Activated effector memory CD4-positive, alpha-beta T cell treated with anti-CD3 and anti-CD28 coated beads, Interleukin-2, amount 50 U/mL, for 16 hours (primary cell): ENCODE measurements around the gene TF.
"Not testable (repeated sequence)": the region's sequence is repeated elsewhere in the genome, so short reads cannot be mapped to it uniquely, and the experiment has no call there.

ENCODE experiments used
- DNase-seq: peaks from one replicate; pipeline ENCODE4 v3.0.0-alpha.2; 2020

Gene TF

GRCh38 chr3:133745981-133746711, at the start of gene TF:
TF (plus strand) TSS chr3:133746393; CDS start chr3:133746441, 48 bp downstream.
- no peak for DNase-seq

- DNase-seq: no peak
These were observed 48.2 kb upstream of the TF start for GRCh38 chr3:133697960-133698359.

GRCh38 chr3:133699467-133699866, 46.7 kb upstream of the TF start:
- DNase-seq: no peak

GRCh38 chr3:133699903-133700302, 46.3 kb upstream of the TF start:
- no peak for DNase-seq

- DNase-seq: no peak
These were observed 45.8 kb upstream of the TF start for GRCh38 chr3:133700351-133700750.

GRCh38 chr3:133701435-133702358, 44.5 kb upstream of the TF start:
- DNase-seq: no peak

GRCh38 chr3:133703915-133704314, 42.3 kb upstream of the TF start:
- DNase-seq: no peak

- DNase-seq: no peak
These were observed 40.2 kb upstream of the TF start for GRCh38 chr3:133706033-133706432.

GRCh38 chr3:133709139-133709750, 36.9 kb upstream of the TF start:
- DNase-seq: no peak

- no peak for DNase-seq
These were observed 35.2 kb upstream of the TF start for GRCh38 chr3:133711013-133711412.

GRCh38 chr3:133712017-133712416, 34.2 kb upstream of the TF start:
- DNase-seq: no peak

- DNase-seq: no peak
These were observed 32.8 kb upstream of the TF start for GRCh38 chr3:133713347-133713746.

GRCh38 chr3:133717424-133717823, 28.8 kb upstream of the TF start:
- no peak for DNase-seq

- no peak for DNase-seq
These were observed 23.3 kb upstream of the TF start for GRCh38 chr3:133722935-133723334.

GRCh38 chr3:133730993-133731392, 15.2 kb upstream of the TF start:
- no peak for DNase-seq

GRCh38 chr3:133732231-133732630, 14.0 kb upstream of the TF start:
- DNase-seq: not testable (repeated sequence)

- no peak for DNase-seq
These were observed 13.0 kb upstream of the TF start for GRCh38 chr3:133733226-133733625.

- no peak for DNase-seq
These were observed 11.9 kb upstream of the TF start for GRCh38 chr3:133734305-133734704.

GRCh38 chr3:133742351-133743091, 3.7 kb upstream of the TF start:
- no peak for DNase-seq

GRCh38 chr3:133744241-133744640, 2.0 kb upstream of the TF start:
- DNase-seq: no peak

- no peak for DNase-seq
These were observed 1.1 kb upstream of the TF start for GRCh38 chr3:133745108-133745507.

- no peak for DNase-seq
These were observed 496 bp downstream of the TF start for GRCh38 chr3:133746712-133747066.

- no peak for DNase-seq
These were observed 1.2 kb downstream of the TF start for GRCh38 chr3:133747373-133747772.
